Ascending aorta (tissue), 2 donors: ENCODE results near the gene TMEM165. TPM values are rescaled to one million over a fixed set of nuclear protein-coding genes. Genes with fewer than 3 reads are reported as not detected.

ENCODE experiments used
- DNase-seq, 2 donors: peaks; one replicate each; pipeline ENCODE4 v3.0.0-alpha.2; 2019; ENCODE audit warnings: low spot score in 2 of 2
- H3K27ac ChIP-seq, 2 donors: fragments of 200-600 bp; sonication (generic); one replicate each; pipeline ENCODE4 v1.5.1; 2016 to 2017; ENCODE audit warnings: mild to moderate bottlenecking in 1 of 2
- H3K27me3 ChIP-seq: fragments of 200-600 bp; sonication (generic); one replicate; pipeline ENCODE4 v1.5.1; 2017
- H3K36me3 ChIP-seq, 2 donors: fragments of 200-600 bp; sonication (generic); one replicate each; pipeline ENCODE4 v1.5.1; 2016
- H3K4me1 ChIP-seq, 2 donors: fragments of 200-600 bp; sonication (generic); one replicate each; pipeline ENCODE4 v1.5.1; 2016 to 2017; ENCODE audit warnings: mild to moderate bottlenecking in 1 of 2
- H3K4me3 ChIP-seq, 2 donors: fragments of 200-600 bp; sonication (generic); one replicate each; pipeline ENCODE4 v1.5.1; 2016 to 2017; ENCODE audit warnings: mild to moderate bottlenecking in 1 of 2
- H3K9me3 ChIP-seq, 2 donors: fragments of 200-600 bp; sonication (generic); one replicate each; pipeline ENCODE4 v1.5.1; 2016
- intact Hi-C: fragments of 100-400 bp; cut with DNase I; formaldehyde crosslinking; loops from one replicate; pipeline ENCODE4 v1.15.1; 2023
- total RNA-seq: library from RNA; depleted of rRNA; stranded (reverse); fragments of >200 nt; gene quantifications from one replicate; pipeline ENCODE4 v1.1.0, GENCODE V29; 2016
- TF ChIP-seq, protein P1 (sequence below), 3 experiments: fragments of 200-600 bp in 2 of 3; fragments of 450-650 bp in 1 of 3; sonication (generic) in 2 of 3; IDR thresholded peaks; one replicate each; pipeline ENCODE4 v1.5.1; 2016 to 2019; ENCODE audit warnings: antibody characterized with exemption in 3 of 3, mild to moderate bottlenecking in 1 of 3, moderate library complexity in 1 of 3

The TMEM165 gene
- total RNA-seq, 1 donor from 2014 or later = 178 TPM

DNA sequence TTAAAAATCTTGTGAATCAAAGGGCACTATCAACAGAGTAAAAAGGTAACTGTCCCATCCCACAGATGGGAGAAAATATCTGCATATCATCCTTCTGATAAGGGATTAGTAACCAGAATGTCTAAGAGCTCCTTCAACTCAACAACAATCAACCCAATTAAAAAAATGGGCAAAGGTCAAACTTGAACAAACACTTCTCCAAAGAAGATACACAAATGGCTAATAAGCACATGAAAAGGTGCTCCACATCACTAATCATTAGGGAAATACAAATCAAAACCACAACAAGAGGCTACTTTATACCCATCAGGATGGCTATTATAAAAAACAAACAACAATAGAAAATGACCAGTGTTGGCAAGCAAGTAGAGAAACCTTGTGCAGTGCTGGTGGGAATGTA, 43.3 kb downstream of the TMEM165 start:
- no peak overlapping the region for H3K4me3 ChIP-seq
- H3K4me1 ChIP-seq = no peaks in the 10 kb centered on the region
- no peaks in the 10 kb centered on the region for H3K9me3 ChIP-seq
- peaks cover 14 to 62% of the 10 kb centered on the region in 2 donors for H3K36me3 ChIP-seq
- H3K27ac ChIP-seq = no peak overlapping the region
- intact Hi-C loops = no loop called here
- no peaks in the 10 kb centered on the region for H3K27me3 ChIP-seq
- no peak for DNase-seq
- TF ChIP-seq, protein P1, sequence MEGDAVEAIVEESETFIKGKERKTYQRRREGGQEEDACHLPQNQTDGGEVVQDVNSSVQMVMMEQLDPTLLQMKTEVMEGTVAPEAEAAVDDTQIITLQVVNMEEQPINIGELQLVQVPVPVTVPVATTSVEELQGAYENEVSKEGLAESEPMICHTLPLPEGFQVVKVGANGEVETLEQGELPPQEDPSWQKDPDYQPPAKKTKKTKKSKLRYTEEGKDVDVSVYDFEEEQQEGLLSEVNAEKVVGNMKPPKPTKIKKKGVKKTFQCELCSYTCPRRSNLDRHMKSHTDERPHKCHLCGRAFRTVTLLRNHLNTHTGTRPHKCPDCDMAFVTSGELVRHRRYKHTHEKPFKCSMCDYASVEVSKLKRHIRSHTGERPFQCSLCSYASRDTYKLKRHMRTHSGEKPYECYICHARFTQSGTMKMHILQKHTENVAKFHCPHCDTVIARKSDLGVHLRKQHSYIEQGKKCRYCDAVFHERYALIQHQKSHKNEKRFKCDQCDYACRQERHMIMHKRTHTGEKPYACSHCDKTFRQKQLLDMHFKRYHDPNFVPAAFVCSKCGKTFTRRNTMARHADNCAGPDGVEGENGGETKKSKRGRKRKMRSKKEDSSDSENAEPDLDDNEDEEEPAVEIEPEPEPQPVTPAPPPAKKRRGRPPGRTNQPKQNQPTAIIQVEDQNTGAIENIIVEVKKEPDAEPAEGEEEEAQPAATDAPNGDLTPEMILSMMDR (IDR thresholded peaks at IDR 0.05) = no peak

DNA sequence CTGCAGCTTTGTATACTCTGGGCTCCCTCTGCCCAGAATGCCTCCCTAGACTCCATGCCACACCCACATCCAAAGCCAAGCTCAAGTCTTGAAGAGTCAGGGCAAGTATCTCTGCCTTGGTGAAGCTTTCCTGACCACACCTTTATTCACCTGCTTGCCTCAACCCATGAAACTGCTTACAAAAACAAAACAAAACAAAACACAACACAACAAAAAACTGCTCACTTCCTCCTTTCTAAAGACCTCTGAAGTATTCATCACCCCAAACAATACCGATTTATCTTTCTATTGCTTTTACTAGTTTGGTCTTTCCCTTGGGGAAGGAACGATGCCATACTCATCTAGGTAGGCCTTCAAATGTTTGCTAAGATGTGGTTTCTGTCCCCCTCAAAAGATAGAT, 45.0 kb downstream of the TMEM165 start:
- intact Hi-C loops = no loop called here
- Histone ChIP-seq H3K4me1 (no peaks in the 10 kb centered on the region), H3K4me3 (no peak overlapping the region), H3K9me3 (no peaks in the 10 kb centered on the region), H3K27me3 (no peaks in the 10 kb centered on the region), H3K27ac (no peak overlapping the region), H3K36me3 (peaks cover 14 to 53% of the 10 kb centered on the region in 2 donors)
- TF ChIP-seq, protein P1 (IDR thresholded peaks at IDR 0.05) = no peak
- DNase-seq = no peak

DNA sequence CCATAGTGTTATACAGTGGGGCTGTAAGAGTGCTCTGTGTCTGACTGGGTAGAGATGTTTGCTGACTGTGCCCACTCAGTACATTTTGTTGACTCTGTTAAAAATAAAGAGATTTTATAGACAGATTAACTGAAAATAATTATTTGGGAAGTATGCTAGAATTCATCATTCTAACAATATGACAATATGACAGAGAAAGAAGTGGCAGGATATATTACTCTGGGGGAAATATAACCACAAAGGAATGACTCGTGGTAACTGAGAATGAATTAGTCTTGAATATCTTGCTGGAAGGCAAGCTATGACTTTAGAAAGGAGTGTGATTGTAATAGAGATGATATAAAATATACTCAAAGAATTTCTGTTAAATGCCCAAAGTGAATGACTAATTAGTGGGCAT, 46.8 kb downstream of the TMEM165 start:
- TF ChIP-seq, protein P1 (IDR thresholded peaks at IDR 0.05) = no peak
- no peak for DNase-seq
- H3K36me3 ChIP-seq = peaks cover 14 to 44% of the 10 kb centered on the region in 2 donors
- H3K27ac ChIP-seq = no peak overlapping the region
- no peaks in the 10 kb centered on the region for H3K9me3 ChIP-seq
- no peaks in the 10 kb centered on the region for H3K27me3 ChIP-seq
- no peaks in the 10 kb centered on the region for H3K4me1 ChIP-seq
- no peak overlapping the region for H3K4me3 ChIP-seq
- intact Hi-C loops = no loop called here

DNA sequence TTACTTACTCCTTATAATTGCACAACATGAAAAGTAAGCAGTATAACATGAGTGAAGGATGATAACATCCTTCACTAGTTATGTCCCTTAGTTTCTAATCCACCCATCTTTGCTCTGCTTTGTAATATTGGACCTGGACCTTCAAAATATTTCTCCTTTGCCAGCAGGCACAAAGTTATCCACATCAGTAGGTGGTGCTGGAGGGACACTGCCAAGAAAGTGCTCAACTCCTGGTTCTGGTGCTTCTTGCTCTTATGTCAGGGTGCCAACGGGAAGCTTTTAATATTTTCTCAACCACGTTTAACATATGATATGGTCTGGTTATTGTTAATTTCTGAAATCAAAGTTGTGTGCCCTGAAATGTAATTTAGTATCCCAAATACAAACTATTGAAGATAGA, 49.1 kb downstream of the TMEM165 start:
- H3K4me1 ChIP-seq = no peaks in the 10 kb centered on the region
- H3K9me3 ChIP-seq = no peaks in the 10 kb centered on the region
- H3K36me3 ChIP-seq = peaks cover 18 to 55% of the 10 kb centered on the region in 2 donors
- H3K27me3 ChIP-seq = no peaks in the 10 kb centered on the region
- no peak overlapping the region for H3K4me3 ChIP-seq
- TF ChIP-seq, protein P1 (IDR thresholded peaks at IDR 0.05) = peak in 1 of 3 experiments; percentile 26
- no peak overlapping the region for H3K27ac ChIP-seq
- intact Hi-C loops = loop anchor here (5.0 kb wide), 1 partner anchor 107 kb away; no protein-coding TSS in a partner anchor
- no peak for DNase-seq

DNA sequence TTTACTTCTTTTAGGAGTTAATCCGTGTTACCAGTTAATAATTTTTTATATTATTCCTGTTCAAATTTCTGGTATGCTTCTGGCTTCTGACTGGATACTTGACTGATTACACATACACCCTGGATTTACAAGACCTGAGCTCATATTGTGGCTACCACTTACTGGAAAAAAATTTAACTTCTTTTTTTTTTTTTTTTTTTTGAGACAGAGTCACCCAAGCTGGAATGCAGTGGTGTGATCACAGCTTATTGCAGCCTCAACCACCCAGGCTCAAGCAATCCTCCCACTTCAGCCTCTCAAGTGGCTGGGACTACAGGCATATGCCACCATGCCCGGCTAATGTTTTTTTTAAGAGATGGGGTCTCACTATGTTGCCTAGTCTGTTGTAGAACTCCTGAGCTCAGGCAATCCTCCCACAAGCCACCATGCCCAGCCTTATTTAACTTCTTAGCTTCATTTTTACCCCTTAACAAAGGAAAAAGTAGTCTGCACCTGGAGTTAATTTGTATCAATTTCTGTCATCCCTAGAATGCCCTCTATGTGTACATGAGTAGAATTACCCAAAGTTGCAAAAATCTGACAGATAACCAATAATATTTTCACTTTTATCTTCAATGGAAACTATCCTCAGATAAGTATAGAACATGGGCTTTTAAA, 50.3 kb downstream of the TMEM165 start:
- H3K4me1 ChIP-seq = no peaks in the 10 kb centered on the region
- H3K9me3 ChIP-seq = no peaks in the 10 kb centered on the region
- H3K4me3 ChIP-seq = no peak overlapping the region
- intact Hi-C loops = loop anchor here (5.0 kb wide), 1 partner anchor 106 kb away; no protein-coding TSS in a partner anchor
- DNase-seq = no peak
- H3K36me3 ChIP-seq = peaks cover 22 to 51% of the 10 kb centered on the region in 2 donors
- no peak overlapping the region for H3K27ac ChIP-seq
- H3K27me3 ChIP-seq = no peaks in the 10 kb centered on the region
- TF ChIP-seq, protein P1 (IDR thresholded peaks at IDR 0.05) = no peak
